GM23338 (cell line): ENCODE measurements around the gene SLC25A39. TPM values are rescaled to one million over a fixed set of nuclear protein-coding genes. Genes with fewer than 3 reads are reported as not detected.
A peak's percentile ranks its signal among the peaks of the same experiment; 100 is the strongest.

Experiments
- ATAC-seq: fragments of 200-7000 bp; cut with Tn5 transposase; 3 replicates; pipeline ENCODE4 v1.9.1; 2020
- DNase-seq: peaks from one replicate; pipeline ENCODE4 v3.0.0-alpha.2; 2015; ENCODE audit warnings: low spot score
- H2AFZ ChIP-seq: fragments of 200-600 bp; sonication (generic); 2 replicates; pipeline ENCODE4 v1.8.0; 2016; ENCODE audit warnings: antibody characterized with exemption, mild to moderate bottlenecking, moderate library complexity
- H3F3A ChIP-seq: fragments of 200-600 bp; sonication (generic); replicated peaks from 2 replicates; pipeline ENCODE4 v1.8.0; 2017; ENCODE audit warnings: antibody characterized with exemption, mixed run types, low read depth
- H3K27ac ChIP-seq: fragments of 200-600 bp; sonication (generic); 2 replicates; pipeline ENCODE4 v1.6.1; 2016; ENCODE audit warnings: low read depth
- H3K27me3 ChIP-seq: fragments of 200-600 bp; sonication (generic); 2 replicates; pipeline ENCODE4 v1.8.0; 2016; ENCODE audit warnings: mild to moderate bottlenecking, mixed run types, moderate library complexity; ENCODE audit not compliant: insufficient read depth
- H3K36me3 ChIP-seq: fragments of 200-600 bp; sonication (generic); 2 replicates; pipeline ENCODE4 v1.8.0; 2016; ENCODE audit warnings: mild to moderate bottlenecking; ENCODE audit not compliant: insufficient read depth
- H3K4me1 ChIP-seq: fragments of 200-600 bp; sonication (generic); 2 replicates; pipeline ENCODE4 v1.8.0; 2016; ENCODE audit warnings: mild to moderate bottlenecking, moderate library complexity; ENCODE audit not compliant: insufficient read depth
- H3K4me2 ChIP-seq: fragments of 200-600 bp; sonication (generic); 2 replicates; pipeline ENCODE4 v1.7.1; 2017; ENCODE audit warnings: mixed run types
- H3K4me3 ChIP-seq: fragments of 200-600 bp; sonication (generic); 2 replicates; pipeline ENCODE4 v1.6.1; 2016; ENCODE audit warnings: mixed run types
- H3K79me2 ChIP-seq: fragments of 200-600 bp; sonication (generic); replicated peaks from 2 replicates; pipeline ENCODE4 v1.8.0; 2017; ENCODE audit warnings: mild to moderate bottlenecking; ENCODE audit not compliant: insufficient read depth
- H3K9me2 ChIP-seq: fragments of 200-600 bp; sonication (generic); 2 replicates; pipeline ENCODE4 v1.8.0; 2017; ENCODE audit not compliant: insufficient read depth
- H4K20me1 ChIP-seq: fragments of 200-600 bp; sonication (generic); replicated peaks from 2 replicates; pipeline ENCODE4 v1.8.0; 2017; ENCODE audit warnings: mild to moderate bottlenecking; ENCODE audit not compliant: insufficient read depth
- H3K27ac Mint-ChIP-seq: 2 replicates; pipeline ENCODE4 v1.8.0; 2020; ENCODE audit warnings: inconsistent platforms, mild to moderate bottlenecking, moderate library complexity, mixed read lengths
- H3K27me3 Mint-ChIP-seq: 3 replicates; pipeline ENCODE4 v1.8.0; 2022; ENCODE audit warnings: low read depth, mild to moderate bottlenecking, moderate library complexity, mixed read lengths, inconsistent platforms; ENCODE audit not compliant: insufficient read depth, poor library complexity
- H3K36me3 Mint-ChIP-seq: 3 replicates; pipeline ENCODE4 v1.8.0; 2021; ENCODE audit warnings: low read depth, mild to moderate bottlenecking, inconsistent platforms, moderate library complexity, mixed read lengths
- H3K4me1 Mint-ChIP-seq: 3 replicates; pipeline ENCODE4 v1.8.0; 2020; ENCODE audit warnings: mild to moderate bottlenecking, inconsistent platforms, mixed read lengths
- H3K4me3 Mint-ChIP-seq: 3 replicates; pipeline ENCODE4 v1.8.0; 2021; ENCODE audit warnings: moderate library complexity, mild to moderate bottlenecking, inconsistent platforms, mixed read lengths
- H3K9me3 Mint-ChIP-seq: 3 replicates; pipeline ENCODE4 v1.8.0; 2020; ENCODE audit warnings: moderate library complexity, mild to moderate bottlenecking, inconsistent platforms, mixed read lengths
- JUNB ChIP-seq: IDR thresholded peaks from one replicate; pipeline ENCODE4 v1.6.1; 2016; ENCODE audit warnings: antibody characterized with exemption; ENCODE audit not compliant: unreplicated experiment
- POLR2AphosphoS5 ChIP-seq: IDR thresholded peaks from 2 replicates; pipeline ENCODE4 v1.6.1; 2016; ENCODE audit warnings: antibody characterized with exemption, low read depth
- REST ChIP-seq: IDR thresholded peaks from one replicate; pipeline ENCODE4 v1.6.1; 2018; ENCODE audit warnings: antibody characterized with exemption; ENCODE audit not compliant: unreplicated experiment
- polyA plus RNA-seq: library from polyadenylated mRNA; unstranded; fragments of >200 nt; fragmentation: Nextera tagmentation; extraction: Ambion mirVana; gene quantifications from 2 replicates; pipeline ENCODE4 v1.2.1, GENCODE V29; 2016
- total RNA-seq: library from RNA; depleted of rRNA; stranded (reverse); fragments of >200 nt; shearing (Covaris generic); gene quantifications from 2 replicates; pipeline ENCODE4 v1.2.3, GENCODE V29; 2014
- TF ChIP-seq, protein P1 (sequence below): IDR thresholded peaks from 2 replicates; pipeline ENCODE4 v1.6.1; 2016; ENCODE audit warnings: antibody characterized with exemption

Gene SLC25A39
- total and polyA plus RNA-seq, 2 experiments from 2014 or later = 184 to 202 TPM

- peak overlapping the region; percentile 90 for H2AFZ ChIP-seq
- DNase-seq = peak; percentile 87
- peak overlapping the region; percentile 97 for H3K4me2 ChIP-seq
Observed at GRCh38 chr17:44314869-44315661, 9.6 kb downstream of the SLC25A39 start.

DNA sequence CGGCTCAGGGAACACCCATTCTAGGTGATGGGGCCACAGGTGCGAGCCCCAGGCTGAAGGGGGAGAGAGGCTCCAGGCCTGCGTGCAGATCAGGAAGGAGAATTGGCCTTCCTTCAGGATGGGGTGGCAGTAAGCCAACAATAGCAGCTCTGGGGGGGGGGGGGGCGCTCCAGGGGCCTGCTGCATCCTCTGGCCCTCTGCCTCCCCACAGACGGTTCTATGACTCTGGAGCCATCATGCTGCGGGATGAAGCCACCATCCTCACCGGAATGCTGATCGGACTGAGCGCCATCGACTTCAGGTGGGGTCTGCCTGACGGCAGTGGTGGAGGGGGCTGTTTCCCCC is 10.1 kb downstream of the SLC25A39 start:
- no peaks in the 10 kb centered on the region for H3K9me3 Mint-ChIP-seq
- H3K27me3 ChIP-seq = peaks cover 32% of the 10 kb centered on the region
- DNase-seq (no peak), ATAC-seq (no peak)
- H3K4me1 Mint-ChIP-seq = peaks cover 52% of the 10 kb centered on the region
- no peaks in the 10 kb centered on the region for H3K9me2 ChIP-seq
- H3K4me2 ChIP-seq = peak overlapping the region; percentile 92
- no peaks in the 10 kb centered on the region for H3K79me2 ChIP-seq
- H3K27ac ChIP-seq = no peak overlapping the region
- H3K27me3 Mint-ChIP-seq = peaks cover 49% of the 10 kb centered on the region
- H3K4me1 ChIP-seq = peaks cover 8% of the 10 kb centered on the region; the same call in 1 of the 2 replicates
- peak overlapping the region; percentile 71 for H3K4me3 Mint-ChIP-seq
- no peak for TF ChIP-seq POLR2AphosphoS5
- H3K36me3 Mint-ChIP-seq = peaks cover 6% of the 10 kb centered on the region
- no peaks in the 10 kb centered on the region for H3K36me3 ChIP-seq
- H3K27ac Mint-ChIP-seq = no peak overlapping the region
- peak overlapping the region; percentile 58 for H3K4me3 ChIP-seq
- H2AFZ ChIP-seq = no peak overlapping the region; the same call in 1 of the 2 replicates
- 0 out of 2 replicates have a peak, but pooled peaks cover 4% of the 10 kb centered on the region for H3F3A ChIP-seq
- 0 out of 2 replicates have a peak, but pooled peaks cover 3% of the 10 kb centered on the region for H4K20me1 ChIP-seq

More at GRCh38 chr17:44314869-44315661, 9.6 kb downstream of the SLC25A39 start:
- H3K27ac ChIP-seq = no peak overlapping the region
- H3K27me3 Mint-ChIP-seq = peaks cover 46% of the 10 kb centered on the region
- H3K79me2 ChIP-seq = no peaks in the 10 kb centered on the region
- TF ChIP-seq POLR2AphosphoS5 (peak; percentile 14; the same call in 1 of the 2 replicates), JUNB (no peak), REST (no peak)
- TF ChIP-seq, protein P1, sequence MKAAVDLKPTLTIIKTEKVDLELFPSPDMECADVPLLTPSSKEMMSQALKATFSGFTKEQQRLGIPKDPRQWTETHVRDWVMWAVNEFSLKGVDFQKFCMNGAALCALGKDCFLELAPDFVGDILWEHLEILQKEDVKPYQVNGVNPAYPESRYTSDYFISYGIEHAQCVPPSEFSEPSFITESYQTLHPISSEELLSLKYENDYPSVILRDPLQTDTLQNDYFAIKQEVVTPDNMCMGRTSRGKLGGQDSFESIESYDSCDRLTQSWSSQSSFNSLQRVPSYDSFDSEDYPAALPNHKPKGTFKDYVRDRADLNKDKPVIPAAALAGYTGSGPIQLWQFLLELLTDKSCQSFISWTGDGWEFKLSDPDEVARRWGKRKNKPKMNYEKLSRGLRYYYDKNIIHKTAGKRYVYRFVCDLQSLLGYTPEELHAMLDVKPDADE = no peak
- peaks cover 32% of the 10 kb centered on the region for H3K27me3 ChIP-seq
- H4K20me1 ChIP-seq = 0 out of 2 replicates have a peak, but pooled peaks cover 3% of the 10 kb centered on the region
- no peak overlapping the region for H3K27ac Mint-ChIP-seq
- H3K9me3 Mint-ChIP-seq = no peaks in the 10 kb centered on the region
- peak; percentile 35 for ATAC-seq
- H3K9me2 ChIP-seq = no peaks in the 10 kb centered on the region
- H3K36me3 Mint-ChIP-seq = peaks cover 10% of the 10 kb centered on the region
- peak overlapping the region; percentile 72 for H3K4me3 Mint-ChIP-seq
- H3K4me1 ChIP-seq = peaks cover 6% of the 10 kb centered on the region; the same call in 1 of the 2 replicates
- H3K36me3 ChIP-seq = no peaks in the 10 kb centered on the region
- 0 out of 2 replicates have a peak, but pooled peaks cover 4% of the 10 kb centered on the region for H3F3A ChIP-seq
- H3K4me3 ChIP-seq = peak overlapping the region; percentile 58
- H3K4me1 Mint-ChIP-seq = peaks cover 47% of the 10 kb centered on the region
